OCI-LY1 (cell line): ENCODE measurements around the gene CTNNA3.

Source experiments
- H2AFZ ChIP-seq: fragments of 200-600 bp; sonication (generic), shearing (Covaris generic); 2 replicates; pipeline ENCODE4 v1.6.0; 2014; ENCODE audit warnings: antibody characterized with exemption, mild to moderate bottlenecking, low read length
- H3F3A ChIP-seq: fragments of 200-600 bp; sonication (generic), shearing (Covaris generic); 2 replicates; pipeline ENCODE4 v1.6.0; 2014; ENCODE audit warnings: mild to moderate bottlenecking, antibody characterized with exemption, low read length, moderate library complexity; ENCODE audit not compliant: insufficient read depth
- H3K27ac ChIP-seq: fragments of 200-600 bp; sonication (generic); 2 replicates; pipeline ENCODE4 v1.5.1; 2014; ENCODE audit warnings: low read length, mixed run types, mild to moderate bottlenecking, low read depth; ENCODE audit not compliant: poor library complexity, severe bottlenecking
- H3K27me3 ChIP-seq: fragments of 200-600 bp; sonication (generic); 2 replicates; pipeline ENCODE4 v1.6.0; 2014; ENCODE audit warnings: antibody characterized with exemption, mild to moderate bottlenecking, low read length, moderate library complexity; ENCODE audit not compliant: insufficient read depth
- H3K36me3 ChIP-seq: fragments of 200-600 bp; sonication (generic); 2 replicates; pipeline ENCODE4 v1.6.1; 2014; ENCODE audit warnings: mild to moderate bottlenecking, antibody characterized with exemption, low read length, moderate library complexity, mixed read lengths; ENCODE audit not compliant: insufficient read depth
- H3K4me1 ChIP-seq: fragments of 200-600 bp; sonication (generic); 2 replicates; pipeline ENCODE4 v1.5.1; 2014; ENCODE audit warnings: mild to moderate bottlenecking, low read length, moderate library complexity; ENCODE audit not compliant: insufficient read depth, severe bottlenecking
- H3K4me2 ChIP-seq: fragments of 200-600 bp; sonication (generic), shearing (Covaris generic); 2 replicates; pipeline ENCODE4 v1.6.1; 2014; ENCODE audit warnings: low read length
- H3K4me3 ChIP-seq: fragments of 200-600 bp; sonication (generic); 2 replicates; pipeline ENCODE4 v1.5.1; 2014; ENCODE audit warnings: low read length, low read depth, mild to moderate bottlenecking, mixed read lengths; ENCODE audit not compliant: poor library complexity, severe bottlenecking
- H3K79me2 ChIP-seq: fragments of 200-600 bp; shearing (Covaris generic); 2 replicates; pipeline ENCODE4 v1.6.1; 2016; ENCODE audit warnings: mixed run types, low read length, mixed read lengths; ENCODE audit not compliant: insufficient read depth
- H3K9ac ChIP-seq: fragments of 200-600 bp; sonication (generic), shearing (Covaris generic); 2 replicates; pipeline ENCODE4 v1.6.1; 2014; ENCODE audit warnings: mild to moderate bottlenecking, low read length, mixed read lengths
- H3K9me2 ChIP-seq: fragments of 200-600 bp; sonication (generic), shearing (Covaris generic); 2 replicates; pipeline ENCODE4 v1.6.1; 2014; ENCODE audit warnings: low read depth, mild to moderate bottlenecking, low read length, mixed read lengths
- H3K9me3 ChIP-seq: fragments of 200-600 bp; shearing (Covaris generic); 2 replicates; pipeline ENCODE4 v1.6.1; 2014; ENCODE audit warnings: low read length, mixed read lengths
- H4K20me1 ChIP-seq: fragments of 200-600 bp; sonication (generic), shearing (Covaris generic); 2 replicates; pipeline ENCODE4 v1.6.0; 2016; ENCODE audit warnings: mild to moderate bottlenecking, low read length; ENCODE audit not compliant: insufficient read depth
- CTCF ChIP-seq: fragments of 200-600 bp; sonication (generic), shearing (Covaris generic); IDR thresholded peaks from 2 replicates; pipeline ENCODE4 v1.5.1; 2017; ENCODE audit warnings: mild to moderate bottlenecking, antibody characterized with exemption, low read length, moderate library complexity, mixed read lengths
- EZH2 ChIP-seq: fragments of 200-600 bp; sonication (generic), shearing (Covaris generic); IDR thresholded peaks from 2 replicates; pipeline ENCODE4 v1.8.0; 2017; ENCODE audit warnings: borderline replicate concordance, mixed run types, mild to moderate bottlenecking, antibody characterized with exemption, low read length, moderate library complexity, mixed read lengths

Gene CTNNA3

GRCh38 chr10:66283874-66284464, 1412.0 kb downstream of the CTNNA3 start:
- Histone ChIP-seq H2AFZ (no peak overlapping the region), H3K27ac (no peak overlapping the region), H4K20me1 (no peaks in the 10 kb centered on the region), H3K27me3 (no peaks in the 10 kb centered on the region), H3K9ac (no peak overlapping the region), H3K9me3 (no peaks in the 10 kb centered on the region), H3K4me1 (no peaks in the 10 kb centered on the region), H3K9me2 (no peaks in the 10 kb centered on the region), H3K36me3 (no peaks in the 10 kb centered on the region), H3F3A (no peaks in the 10 kb centered on the region), H3K4me2 (no peak overlapping the region), H3K4me3 (no peak overlapping the region), H3K79me2 (no peaks in the 10 kb centered on the region)
- no peak for TF ChIP-seq CTCF
- no peak for TF ChIP-seq EZH2

- H3K4me2 ChIP-seq, result no peak overlapping the region
- no peaks in the 10 kb centered on the region for H3K9me3 ChIP-seq
- no peak overlapping the region for H3K9ac ChIP-seq
- H3K27ac ChIP-seq, result no peak overlapping the region
- no peaks in the 10 kb centered on the region for H4K20me1 ChIP-seq
- H3K4me1 ChIP-seq, result no peaks in the 10 kb centered on the region
- TF ChIP-seq CTCF (no peak), EZH2 (no peak)
- no peaks in the 10 kb centered on the region for H3K27me3 ChIP-seq
- H2AFZ ChIP-seq, result no peak overlapping the region
- H3F3A ChIP-seq, result no peaks in the 10 kb centered on the region
- H3K79me2 ChIP-seq, result no peaks in the 10 kb centered on the region
- no peaks in the 10 kb centered on the region for H3K9me2 ChIP-seq
- no peaks in the 10 kb centered on the region for H3K36me3 ChIP-seq
- no peak overlapping the region for H3K4me3 ChIP-seq
Observed at GRCh38 chr10:66283064-66283463, 1412.9 kb downstream of the CTNNA3 start.

GRCh38 chr10:66281327-66281726, 1414.7 kb downstream of the CTNNA3 start:
- Histone ChIP-seq H2AFZ (no peak overlapping the region), H4K20me1 (no peaks in the 10 kb centered on the region), H3F3A (no peaks in the 10 kb centered on the region), H3K9me3 (no peaks in the 10 kb centered on the region), H3K4me3 (no peak overlapping the region), H3K27me3 (no peaks in the 10 kb centered on the region), H3K9ac (no peak overlapping the region), H3K4me2 (no peak overlapping the region), H3K4me1 (no peaks in the 10 kb centered on the region), H3K9me2 (no peaks in the 10 kb centered on the region), H3K27ac (no peak overlapping the region), H3K36me3 (no peaks in the 10 kb centered on the region), H3K79me2 (no peaks in the 10 kb centered on the region)
- no peak for TF ChIP-seq EZH2

- Histone ChIP-seq H3K9me2 (no peaks in the 10 kb centered on the region), H3K9ac (no peak overlapping the region), H3K4me2 (no peak overlapping the region), H3K79me2 (no peaks in the 10 kb centered on the region), H2AFZ (no peak overlapping the region), H3K36me3 (no peaks in the 10 kb centered on the region), H3K4me1 (no peaks in the 10 kb centered on the region), H3K27me3 (no peaks in the 10 kb centered on the region), H3K27ac (no peak overlapping the region), H3F3A (no peaks in the 10 kb centered on the region), H4K20me1 (no peaks in the 10 kb centered on the region), H3K4me3 (no peak overlapping the region), H3K9me3 (no peaks in the 10 kb centered on the region)
- TF ChIP-seq CTCF, result peak; percentile 14; the same call in 1 of the 2 replicates
- TF ChIP-seq EZH2, result no peak
Observed at GRCh38 chr10:66277481-66277880, 1418.5 kb downstream of the CTNNA3 start.
